Activated T-helper 17 cell treated with anti-CD3 and anti-CD28 coated beads, Interleukin-2, amount 50 U/mL, for 72 hours (primary cell): ENCODE measurements around the gene SBSN. TPM values are rescaled to one million over a fixed set of nuclear protein-coding genes. Genes with fewer than 3 reads are reported as not detected.
A peak's percentile ranks its signal among the peaks of the same experiment; 100 is the strongest.

Experiments used
- ATAC-seq: fragments of 150-1000 bp; cut with Tn5 transposase; replicated peaks from 2 replicates; pipeline ENCODE4 v1.10.0; 2021; ENCODE audit warnings: mild to moderate bottlenecking, moderate library complexity
- H3K27ac Mint-ChIP-seq: one replicate; pipeline ENCODE4 v1.8.0; 2022; ENCODE audit warnings: mixed read lengths
- H3K27me3 Mint-ChIP-seq: one replicate; pipeline ENCODE4 v1.8.0; 2022; ENCODE audit warnings: mixed read lengths
- H3K36me3 Mint-ChIP-seq: one replicate; pipeline ENCODE4 v1.8.0; 2022; ENCODE audit warnings: low read depth, mild to moderate bottlenecking, mixed read lengths
- H3K4me1 Mint-ChIP-seq: one replicate; pipeline ENCODE4 v1.8.0; 2022; ENCODE audit warnings: mixed read lengths
- H3K4me3 Mint-ChIP-seq: one replicate; pipeline ENCODE4 v1.8.0; 2022; ENCODE audit warnings: mild to moderate bottlenecking, mixed read lengths
- H3K9me3 Mint-ChIP-seq: one replicate; pipeline ENCODE4 v1.8.0; 2022; ENCODE audit warnings: mixed read lengths
- total RNA-seq, 2 donors: library from RNA; stranded (reverse); gene quantifications; one replicate each; pipeline ENCODE4 v1.2.3, GENCODE V29; 2022

SBSN gene
- total RNA-seq, 2 donors from 2014 or later, result not detected

GRCh38 chr19:35558400-35559280 is 30.5 kb upstream of the SBSN start:
- Mint-ChIP-seq H3K4me3 (peak overlapping the region; percentile 18), H3K36me3 (no peaks in the 10 kb centered on the region), H3K4me1 (peaks cover 8% of the 10 kb centered on the region), H3K9me3 (no peaks in the 10 kb centered on the region), H3K27me3 (peaks cover 33% of the 10 kb centered on the region), H3K27ac (no peak overlapping the region)
- ATAC-seq, result no peak

DNA sequence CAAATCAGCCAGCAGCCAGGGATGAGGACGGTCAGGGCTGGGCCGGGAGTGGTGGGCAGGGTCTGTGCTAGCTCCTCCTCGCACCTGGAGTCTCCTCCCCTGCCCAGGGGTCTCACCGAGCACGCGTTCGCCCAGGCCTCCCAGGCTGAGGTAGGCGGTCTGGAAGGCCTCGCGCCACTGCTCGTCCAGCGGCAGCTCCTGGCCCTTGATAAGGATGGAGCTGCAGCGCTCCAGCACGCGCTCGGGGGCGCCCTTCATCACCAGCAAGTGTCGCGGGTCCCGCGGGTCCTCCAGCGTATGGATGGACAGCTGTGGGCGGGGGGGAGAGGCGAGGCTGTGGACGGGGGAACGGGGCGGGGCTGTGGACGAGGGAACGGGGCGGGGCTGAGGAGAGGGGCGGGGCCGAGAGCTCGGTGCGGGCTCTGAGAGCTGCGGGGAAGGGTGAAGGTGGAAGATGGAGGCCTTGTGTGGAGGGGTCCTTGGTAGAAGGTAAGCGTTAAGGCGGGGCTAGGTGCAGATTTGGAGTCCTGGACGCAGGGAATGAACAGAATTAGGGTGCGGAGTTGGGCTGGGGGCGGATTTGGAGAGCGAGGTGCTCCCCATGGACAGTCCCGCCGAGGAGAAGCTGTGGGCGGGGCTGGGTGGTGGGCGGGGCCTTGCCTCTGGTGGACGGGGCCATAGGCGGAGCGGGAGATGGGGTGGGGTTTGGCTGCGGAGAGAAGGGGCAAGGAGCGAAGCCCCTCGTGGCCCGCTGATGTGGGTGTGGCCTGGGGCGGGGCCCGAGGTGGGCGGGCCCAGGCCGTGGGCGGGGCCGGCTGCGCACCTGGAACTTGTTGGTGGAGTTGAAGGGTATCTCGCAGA is 29.7 kb upstream of the SBSN start:
- Mint-ChIP-seq H3K27ac (no peak overlapping the region), H3K4me3 (peak overlapping the region; percentile 58), H3K9me3 (no peaks in the 10 kb centered on the region), H3K4me1 (peaks cover 8% of the 10 kb centered on the region), H3K36me3 (no peaks in the 10 kb centered on the region), H3K27me3 (peaks cover 27% of the 10 kb centered on the region)
- peak; percentile 78 for ATAC-seq

DNA sequence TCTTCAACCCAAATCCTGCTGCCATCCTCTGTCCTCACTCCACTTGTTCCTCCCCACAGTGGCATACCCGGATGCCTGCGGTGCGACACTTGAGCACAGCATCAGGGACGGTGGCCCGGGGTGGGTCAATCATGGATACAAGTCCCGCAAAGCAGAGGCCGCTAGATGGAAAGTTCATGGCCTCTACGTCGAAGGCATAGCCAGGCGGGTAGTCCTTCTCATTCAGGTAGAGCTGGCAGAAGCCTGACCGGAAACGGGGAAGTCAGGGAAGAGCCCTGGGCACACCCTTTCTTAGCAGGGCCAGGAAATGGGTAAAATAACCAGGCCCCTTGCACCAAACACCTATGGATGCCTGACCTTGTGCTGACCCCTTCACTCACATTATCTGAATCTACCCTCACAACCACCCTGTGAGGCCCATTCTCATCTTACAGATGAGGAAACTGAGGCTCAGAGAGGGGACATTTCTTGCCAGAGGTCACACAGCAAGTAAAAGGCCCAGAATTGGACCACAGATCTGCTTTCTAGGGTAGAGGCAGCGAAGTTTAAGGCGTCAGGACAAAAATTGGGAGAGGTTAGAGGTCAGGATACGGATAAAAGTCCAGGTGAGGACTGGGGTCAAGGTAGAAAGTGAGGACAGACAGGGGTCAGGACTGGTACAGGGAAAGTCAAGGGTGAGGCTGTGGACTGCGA is 28.9 kb upstream of the SBSN start:
- no peaks in the 10 kb centered on the region for H3K36me3 Mint-ChIP-seq
- H3K4me3 Mint-ChIP-seq, result peak overlapping the region; percentile 58
- ATAC-seq, result no peak
- no peaks in the 10 kb centered on the region for H3K9me3 Mint-ChIP-seq
- H3K27ac Mint-ChIP-seq, result no peak overlapping the region
- peaks cover 8% of the 10 kb centered on the region for H3K4me1 Mint-ChIP-seq
- H3K27me3 Mint-ChIP-seq, result peaks cover 24% of the 10 kb centered on the region

DNA sequence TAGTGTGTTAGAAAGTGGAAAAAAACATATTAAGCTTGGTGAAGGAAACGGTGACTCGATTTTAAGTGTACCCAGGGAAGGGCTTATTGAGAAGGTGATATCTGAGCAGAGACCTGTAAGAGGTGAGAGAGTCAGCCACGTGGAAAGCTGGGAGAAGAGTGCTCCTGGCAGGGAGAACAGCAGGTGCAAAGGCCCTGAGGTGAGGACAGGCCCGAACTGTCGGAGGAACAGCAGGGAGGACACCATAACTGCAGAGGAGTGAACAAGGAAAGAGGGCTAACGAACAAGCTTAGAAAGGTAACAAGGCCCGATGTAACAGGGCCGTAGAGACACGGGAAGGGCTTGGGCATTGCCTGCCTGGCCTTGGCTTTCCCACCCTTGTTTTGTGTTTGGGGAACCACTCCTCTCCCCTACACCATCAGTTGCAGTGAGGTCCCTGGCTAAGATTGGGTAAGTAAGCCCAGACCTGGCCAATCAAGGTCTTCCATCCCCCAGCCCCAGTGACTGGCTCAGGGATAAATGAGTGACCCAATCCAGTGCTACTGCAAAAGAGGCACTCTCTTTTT is 28.0 kb upstream of the SBSN start:
- Mint-ChIP-seq H3K4me1 (peaks cover 5% of the 10 kb centered on the region), H3K36me3 (no peaks in the 10 kb centered on the region), H3K27me3 (peaks cover 18% of the 10 kb centered on the region), H3K9me3 (no peaks in the 10 kb centered on the region), H3K4me3 (no peak overlapping the region), H3K27ac (no peak overlapping the region)
- ATAC-seq, result no peak

DNA sequence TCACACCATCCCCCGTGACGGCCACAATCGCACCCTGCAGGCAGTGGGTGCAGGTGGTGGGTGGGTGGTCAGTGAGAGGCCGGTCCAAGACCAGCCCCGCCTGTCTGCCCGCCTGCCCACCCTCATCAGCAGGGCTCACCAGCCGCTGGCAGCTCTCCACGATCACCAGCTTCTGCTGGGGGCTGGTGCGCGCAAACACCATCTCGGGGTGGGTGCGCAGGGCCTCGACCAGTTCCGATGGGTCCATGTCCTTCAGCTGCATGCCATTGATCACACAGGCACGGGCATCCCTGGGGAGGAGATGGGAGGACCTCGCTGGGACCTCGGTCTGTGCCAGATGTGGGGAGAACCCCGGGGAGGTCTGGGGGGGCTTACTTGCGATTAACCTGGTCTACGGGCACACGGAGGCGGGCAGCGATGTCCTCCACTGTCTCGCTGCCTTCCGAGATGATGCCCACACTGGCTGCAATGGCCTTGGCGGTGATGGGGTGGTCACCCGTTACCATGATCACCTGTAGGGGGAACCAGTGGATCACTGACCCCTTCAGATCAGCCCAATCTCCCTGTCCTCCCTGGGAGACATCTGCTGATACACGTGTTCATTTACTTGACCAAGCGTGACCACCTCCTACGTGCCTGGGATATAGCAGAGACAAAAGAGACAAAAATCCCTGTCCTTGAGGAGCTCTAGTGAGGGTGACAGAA is 27.3 kb upstream of the SBSN start:
- no peak overlapping the region for H3K27ac Mint-ChIP-seq
- peaks cover 6% of the 10 kb centered on the region for H3K36me3 Mint-ChIP-seq
- no peak for ATAC-seq
- peaks cover 14% of the 10 kb centered on the region for H3K27me3 Mint-ChIP-seq
- H3K9me3 Mint-ChIP-seq, result no peaks in the 10 kb centered on the region
- no peak overlapping the region for H3K4me3 Mint-ChIP-seq
- H3K4me1 Mint-ChIP-seq, result peaks cover 4% of the 10 kb centered on the region

GRCh38 chr19:35554076-35554475 is 26.0 kb upstream of the SBSN start:
- H3K9me3 Mint-ChIP-seq, result no peaks in the 10 kb centered on the region
- H3K27me3 Mint-ChIP-seq, result peaks cover 4% of the 10 kb centered on the region
- ATAC-seq, result no peak
- no peak overlapping the region for H3K27ac Mint-ChIP-seq
- H3K4me3 Mint-ChIP-seq, result no peak overlapping the region
- peaks cover 8% of the 10 kb centered on the region for H3K4me1 Mint-ChIP-seq
- peaks cover 14% of the 10 kb centered on the region for H3K36me3 Mint-ChIP-seq

DNA sequence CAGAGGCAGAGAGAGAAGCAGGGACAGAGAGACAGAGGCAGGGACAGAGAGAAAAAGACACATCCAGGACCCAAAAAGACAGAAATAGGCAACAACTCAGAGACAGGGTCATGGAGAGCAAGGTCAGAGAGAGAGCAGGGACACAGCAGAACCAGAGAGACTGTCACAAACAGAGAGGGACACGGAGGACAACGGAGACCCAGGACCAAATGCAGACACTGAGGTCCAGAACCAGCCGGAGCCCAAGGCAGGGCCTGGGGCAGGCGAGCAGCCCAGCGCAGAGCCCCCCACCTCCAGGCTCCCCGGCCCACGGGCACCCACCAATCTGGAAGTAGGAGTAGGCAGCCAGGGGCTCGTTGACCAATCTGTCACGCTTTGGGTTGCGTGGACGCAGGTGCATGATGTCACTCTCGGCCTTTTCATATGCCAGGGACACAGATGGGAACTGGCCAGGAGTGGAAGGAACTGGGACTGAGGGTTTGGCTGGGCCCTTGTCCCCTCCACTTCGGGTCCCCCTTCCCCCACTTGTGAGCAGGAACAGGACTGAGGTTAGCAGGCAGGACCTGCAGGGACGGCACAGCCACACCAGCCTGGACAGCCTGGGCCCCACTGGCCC is 25.4 kb upstream of the SBSN start:
- Mint-ChIP-seq H3K4me3 (no peak overlapping the region), H3K27ac (no peak overlapping the region), H3K36me3 (peaks cover 19% of the 10 kb centered on the region), H3K27me3 (peaks cover 4% of the 10 kb centered on the region), H3K9me3 (no peaks in the 10 kb centered on the region), H3K4me1 (peaks cover 13% of the 10 kb centered on the region)
- no peak for ATAC-seq

DNA sequence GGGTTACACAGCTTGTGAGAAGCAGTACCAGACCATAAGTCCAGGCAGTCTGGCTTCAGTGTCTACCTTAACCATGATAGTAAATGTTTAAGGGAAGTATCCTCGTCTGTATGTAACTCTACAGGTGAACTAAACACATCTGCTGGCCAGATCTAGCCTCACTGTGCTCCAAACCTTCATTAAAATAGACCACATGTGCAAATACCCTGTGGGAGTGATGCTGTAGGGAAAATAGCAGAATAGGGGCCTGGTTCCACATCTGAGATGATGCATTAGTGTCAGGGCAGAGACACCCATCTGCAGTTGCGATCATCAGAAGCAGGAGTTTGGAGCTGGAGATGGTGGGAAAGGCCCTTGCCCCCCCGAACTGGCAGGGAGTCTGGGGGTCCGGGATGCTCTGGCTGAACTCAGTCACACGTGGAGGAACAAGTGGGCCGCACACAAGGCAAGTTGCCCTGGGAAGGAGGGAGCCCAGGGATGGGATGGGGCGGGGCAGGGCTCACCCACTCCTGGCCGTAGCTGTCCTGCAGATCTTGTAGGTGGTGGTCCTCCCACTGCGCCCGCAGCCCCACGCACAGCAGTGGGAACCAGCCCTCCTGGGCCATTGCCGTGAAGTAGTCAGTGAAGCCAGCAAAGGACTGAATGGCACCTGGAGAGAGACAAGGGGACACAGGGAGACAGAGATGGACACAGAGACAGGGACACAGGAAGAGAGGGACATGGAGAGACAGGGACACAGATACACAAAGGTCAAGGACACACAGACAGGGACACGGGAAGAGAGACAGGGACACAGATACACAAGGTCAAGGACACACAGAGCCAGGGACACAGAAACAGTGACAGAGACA is 24.6 kb upstream of the SBSN start:
- Mint-ChIP-seq H3K4me3 (no peak overlapping the region), H3K27me3 (peaks cover 4% of the 10 kb centered on the region)
- no peak for ATAC-seq

DNA sequence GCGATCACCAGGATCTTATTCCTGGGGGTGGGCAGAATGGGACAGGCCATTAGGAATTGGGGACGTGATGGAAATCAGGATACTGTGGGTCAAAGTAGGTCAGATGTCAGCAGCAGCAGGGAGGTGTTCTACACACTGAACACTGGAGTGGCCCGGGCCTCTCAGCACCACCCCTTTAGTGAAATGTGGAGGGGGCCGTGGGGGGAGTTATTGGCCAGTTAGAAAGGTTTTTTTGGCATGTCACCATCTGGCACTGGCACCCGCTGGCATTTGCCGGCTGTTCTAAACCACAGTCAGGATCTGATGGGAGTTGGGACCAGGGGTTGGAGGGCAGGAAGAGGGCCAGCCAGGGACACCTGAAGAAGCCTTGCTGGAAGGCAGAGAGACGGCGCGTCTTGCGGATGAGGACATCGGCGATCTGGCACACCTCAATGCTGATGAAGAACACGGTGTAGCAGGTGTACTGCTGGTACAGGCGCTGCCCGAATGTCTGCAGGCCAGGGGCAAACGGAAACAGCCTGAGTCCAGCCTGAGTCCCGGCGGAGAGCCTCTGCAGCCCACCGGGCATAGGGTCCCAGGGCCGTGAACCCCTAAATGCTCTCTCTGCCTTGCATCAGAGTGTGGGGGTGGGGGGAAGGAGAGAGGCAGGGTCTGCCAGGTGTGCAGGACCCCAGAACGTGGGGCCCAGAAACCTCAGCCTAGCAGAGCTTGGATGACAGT is 23.1 kb upstream of the SBSN start:
- Mint-ChIP-seq H3K27me3 (no peaks in the 10 kb centered on the region), H3K27ac (no peak overlapping the region), H3K36me3 (peaks cover 39% of the 10 kb centered on the region), H3K4me3 (no peak overlapping the region), H3K4me1 (peaks cover 13% of the 10 kb centered on the region), H3K9me3 (no peaks in the 10 kb centered on the region)
- no peak for ATAC-seq

More for the DNA sequence above, 24.6 kb upstream of the SBSN start:
- no peak overlapping the region for H3K27ac Mint-ChIP-seq
- H3K4me1 Mint-ChIP-seq, result peaks cover 17% of the 10 kb centered on the region
- no peaks in the 10 kb centered on the region for H3K9me3 Mint-ChIP-seq
- peaks cover 24% of the 10 kb centered on the region for H3K36me3 Mint-ChIP-seq

GRCh38 chr19:35549879-35550523 is 21.9 kb upstream of the SBSN start:
- no peaks in the 10 kb centered on the region for H3K27me3 Mint-ChIP-seq
- ATAC-seq, result no peak
- H3K9me3 Mint-ChIP-seq, result no peaks in the 10 kb centered on the region
- H3K27ac Mint-ChIP-seq, result no peak overlapping the region
- peaks cover 46% of the 10 kb centered on the region for H3K36me3 Mint-ChIP-seq
- no peak overlapping the region for H3K4me3 Mint-ChIP-seq
- H3K4me1 Mint-ChIP-seq, result peaks cover 13% of the 10 kb centered on the region

GRCh38 chr19:35549174-35549788 is 21.2 kb upstream of the SBSN start:
- H3K4me3 Mint-ChIP-seq, result no peak overlapping the region
- H3K27me3 Mint-ChIP-seq, result no peaks in the 10 kb centered on the region
- no peak for ATAC-seq
- peak overlapping the region; percentile 63 for H3K27ac Mint-ChIP-seq
- H3K4me1 Mint-ChIP-seq, result peaks cover 13% of the 10 kb centered on the region
- H3K36me3 Mint-ChIP-seq, result peaks cover 46% of the 10 kb centered on the region
- H3K9me3 Mint-ChIP-seq, result no peaks in the 10 kb centered on the region
